GM10248 (cell line): Measurements from ENCODE around the gene ELK3.

ENCODE experiments used
- CTCF ChIA-PET: fragments of 300-600 bp; sonication (Branson Sonifier 250); formaldehyde crosslinking; extraction: SDS; loops from one replicate; lab custom pipeline; 2021; ENCODE audit warnings: antibody characterized with exemption; lab: Yijun Ruan, JAX
- POLR2A ChIA-PET: fragments of 350-650 bp; sonication (Branson Sonifier 250); formaldehyde crosslinking; extraction: SDS; loops from one replicate; lab custom pipeline; 2020; ENCODE audit warnings: antibody characterized with exemption; lab: Yijun Ruan, JAX
- DNase-seq: peaks from one replicate; pipeline ENCODE4 v3.0.0; 2012; ENCODE audit errors: extremely low spot score
- CTCF ChIP-seq: IDR thresholded peaks from 2 replicates; pipeline ENCODE4 v1.5.1; 2012; ENCODE audit warnings: mild to moderate bottlenecking, low read depth; ENCODE audit errors: extremely low read depth, missing control alignments, control extremely low read depth

ELK3 gene

GRCh38 chr12:96183734-96184370, 10.3 kb upstream of the ELK3 start:
- TF ChIP-seq CTCF = no peak
- POLR2A ChIA-PET = no interaction called here
- CTCF ChIA-PET = no interaction called here
- no peak for DNase-seq

- DNase-seq = no peak
- ChIA-PET CTCF (interaction anchor here (1.6 kb wide), 1 partner anchor 24 kb away, joined by 5 read pairs; no protein-coding TSS in a partner anchor), POLR2A (interaction anchor here (0.6 kb wide), 1 partner anchor 725 kb away, joined by 3 read pairs; no protein-coding TSS in a partner anchor)
- TF ChIP-seq CTCF = no peak
These were observed 8.3 kb upstream of the ELK3 start for GRCh38 chr12:96185914-96186313.

GRCh38 chr12:96186607-96187301, 7.4 kb upstream of the ELK3 start:
- DNase-seq = no peak
- CTCF ChIA-PET = interaction anchor here (1.3 to 1.6 kb wide), 3 partner anchors 25 to 125 kb away, joined by 3 to 5 read pairs (median 4); no protein-coding TSS in a partner anchor

GRCh38 chr12:96187956-96188355, 6.2 kb upstream of the ELK3 start:
- DNase-seq = no peak
- ChIA-PET POLR2A (no interaction called here), CTCF (interaction anchor here (1.3 to 1.5 kb wide), 2 partner anchors 27 to 127 kb away, joined by 3 to 4 read pairs; no protein-coding TSS in a partner anchor)
- no peak for TF ChIP-seq CTCF

More at GRCh38 chr12:96186607-96187301, 7.4 kb upstream of the ELK3 start:
- no peak for TF ChIP-seq CTCF
- POLR2A ChIA-PET = no interaction called here

- POLR2A ChIA-PET = no interaction called here
- TF ChIP-seq CTCF = no peak
- no peak for DNase-seq
- CTCF ChIA-PET = interaction anchor here (1.0 to 1.1 kb wide), 2 partner anchors 10 to 12 kb away, joined by 3 to 5 read pairs; no protein-coding TSS in a partner anchor
These were observed 4.4 kb upstream of the ELK3 start for GRCh38 chr12:96189781-96190180.

GRCh38 chr12:96190413-96191108, 3.6 kb upstream of the ELK3 start:
- no peak for TF ChIP-seq CTCF
- POLR2A ChIA-PET = no interaction called here
- CTCF ChIA-PET = interaction anchor here (1.0 to 3.2 kb wide), 3 partner anchors 11 to 24 kb away, joined by 3 to 14 read pairs (median 5); no protein-coding TSS in a partner anchor
- no peak for DNase-seq
